Measurements from ENCODE around the gene AIFM1.

The AIFM1 gene

DNA sequence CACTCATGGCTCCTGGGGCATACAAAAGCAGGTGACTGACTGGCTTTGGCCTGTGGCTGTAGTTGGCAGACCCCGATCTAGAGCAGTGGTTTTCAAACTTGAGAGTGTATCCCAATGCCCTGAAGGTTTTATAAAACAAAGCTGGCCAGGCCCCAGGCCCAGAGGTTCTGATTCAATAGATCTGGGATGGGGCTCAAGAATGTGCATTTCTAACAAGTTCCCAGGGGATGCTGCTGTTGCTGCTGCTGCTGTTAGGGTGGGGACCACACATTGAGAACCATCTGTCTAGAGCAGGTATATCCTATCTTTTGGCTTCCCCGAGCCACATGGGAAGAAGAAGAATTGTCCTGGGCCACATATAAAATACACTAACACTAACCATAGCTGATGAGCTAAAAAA is 7.3 kb downstream of the AIFM1 start:
- H3K27me3 ChIP-seq (ENCODE audit: control insufficient read depth, insufficient read depth, low read length): no peaks in the 10 kb centered on the region
- H2AFZ ChIP-seq: no peak overlapping the region
- H3K9ac ChIP-seq: no peak overlapping the region
- TF ChIP-seq, protein P1, sequence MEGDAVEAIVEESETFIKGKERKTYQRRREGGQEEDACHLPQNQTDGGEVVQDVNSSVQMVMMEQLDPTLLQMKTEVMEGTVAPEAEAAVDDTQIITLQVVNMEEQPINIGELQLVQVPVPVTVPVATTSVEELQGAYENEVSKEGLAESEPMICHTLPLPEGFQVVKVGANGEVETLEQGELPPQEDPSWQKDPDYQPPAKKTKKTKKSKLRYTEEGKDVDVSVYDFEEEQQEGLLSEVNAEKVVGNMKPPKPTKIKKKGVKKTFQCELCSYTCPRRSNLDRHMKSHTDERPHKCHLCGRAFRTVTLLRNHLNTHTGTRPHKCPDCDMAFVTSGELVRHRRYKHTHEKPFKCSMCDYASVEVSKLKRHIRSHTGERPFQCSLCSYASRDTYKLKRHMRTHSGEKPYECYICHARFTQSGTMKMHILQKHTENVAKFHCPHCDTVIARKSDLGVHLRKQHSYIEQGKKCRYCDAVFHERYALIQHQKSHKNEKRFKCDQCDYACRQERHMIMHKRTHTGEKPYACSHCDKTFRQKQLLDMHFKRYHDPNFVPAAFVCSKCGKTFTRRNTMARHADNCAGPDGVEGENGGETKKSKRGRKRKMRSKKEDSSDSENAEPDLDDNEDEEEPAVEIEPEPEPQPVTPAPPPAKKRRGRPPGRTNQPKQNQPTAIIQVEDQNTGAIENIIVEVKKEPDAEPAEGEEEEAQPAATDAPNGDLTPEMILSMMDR (IDR thresholded peaks at IDR 0.05): no peak
- H3K27ac ChIP-seq: no peak overlapping the region
- no peaks in the 10 kb centered on the region for H3K9me3 ChIP-seq (ENCODE audit: control insufficient read depth, low read length)
- H3K4me2 ChIP-seq (ENCODE audit: low read length): no peak overlapping the region
- no peak overlapping the region for H3K4me3 ChIP-seq (ENCODE audit: low read depth, low read length)
- H3K36me3 ChIP-seq (ENCODE audit: control insufficient read depth, insufficient read depth, low read length): no peaks in the 10 kb centered on the region
- H3K4me1 ChIP-seq: peaks cover 2% of the 10 kb centered on the region
- H3K79me2 ChIP-seq: peaks cover 3% of the 10 kb centered on the region

DNA sequence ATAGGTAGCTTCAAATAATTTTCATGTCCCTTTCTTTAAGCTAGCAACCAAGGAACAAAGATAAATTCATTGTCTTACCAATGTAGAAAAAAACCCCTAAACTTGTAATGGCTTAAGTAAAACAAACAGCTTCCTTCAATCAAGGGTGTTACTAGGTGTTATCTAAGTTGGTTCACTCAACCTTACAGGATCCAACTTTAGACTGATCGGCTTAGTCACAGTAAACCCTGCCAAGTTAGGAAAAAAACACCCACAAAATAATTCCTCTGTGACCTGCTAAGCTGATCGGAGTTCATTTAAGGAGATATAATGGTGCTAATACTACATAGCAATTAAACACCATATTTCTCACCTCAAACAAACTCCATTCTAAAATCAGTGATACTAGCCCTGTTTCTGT is 10.1 kb downstream of the AIFM1 start:
- no peaks in the 10 kb centered on the region for H3K9me3 ChIP-seq (ENCODE audit: control insufficient read depth, low read length)
- H3K4me1 ChIP-seq: no peaks in the 10 kb centered on the region
- H3K79me2 ChIP-seq: peaks cover 3% of the 10 kb centered on the region
- no peak overlapping the region for H3K4me3 ChIP-seq (ENCODE audit: low read depth, low read length)
- no peaks in the 10 kb centered on the region for H3K27me3 ChIP-seq (ENCODE audit: control insufficient read depth, insufficient read depth, low read length)
- no peak overlapping the region for H3K9ac ChIP-seq
- no peak overlapping the region for H2AFZ ChIP-seq
- H3K36me3 ChIP-seq (ENCODE audit: control insufficient read depth, insufficient read depth, low read length): no peaks in the 10 kb centered on the region
- no peak overlapping the region for H3K27ac ChIP-seq
- H3K4me2 ChIP-seq (ENCODE audit: low read length): no peak overlapping the region
- TF ChIP-seq, protein P1 (IDR thresholded peaks at IDR 0.05): no peak

DNA sequence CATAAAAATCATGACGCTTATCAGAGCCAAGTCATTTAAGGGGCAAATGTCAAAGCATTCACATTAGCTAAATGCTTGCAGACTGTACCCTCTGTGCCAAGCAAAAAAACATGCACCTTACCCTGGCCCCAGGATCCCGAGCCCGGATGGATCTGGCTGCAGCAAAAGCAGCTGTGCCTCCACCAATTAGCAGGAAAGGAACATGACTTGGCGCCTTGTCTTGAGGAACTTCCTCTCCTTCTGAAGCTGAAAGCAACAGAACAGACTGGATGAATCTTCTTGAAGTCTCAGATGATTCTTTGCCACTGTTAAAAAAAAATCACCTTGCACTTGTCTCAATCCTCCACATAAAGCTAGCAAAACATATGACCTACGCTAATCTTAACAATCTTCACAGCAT is 18.0 kb downstream of the AIFM1 start:
- Histone ChIP-seq H3K4me3 (ENCODE audit: low read depth, low read length) (no peak overlapping the region), H2AFZ (no peak overlapping the region), H3K36me3 (ENCODE audit: control insufficient read depth, insufficient read depth, low read length) (no peaks in the 10 kb centered on the region), H3K4me1 (no peaks in the 10 kb centered on the region), H3K9ac (no peak overlapping the region), H3K27ac (no peak overlapping the region), H3K79me2 (no peaks in the 10 kb centered on the region), H3K4me2 (ENCODE audit: low read length) (no peak overlapping the region), H3K27me3 (ENCODE audit: control insufficient read depth, insufficient read depth, low read length) (no peaks in the 10 kb centered on the region), H3K9me3 (ENCODE audit: control insufficient read depth, low read length) (no peaks in the 10 kb centered on the region)
- TF ChIP-seq, protein P1 (IDR thresholded peaks at IDR 0.05): no peak

DNA sequence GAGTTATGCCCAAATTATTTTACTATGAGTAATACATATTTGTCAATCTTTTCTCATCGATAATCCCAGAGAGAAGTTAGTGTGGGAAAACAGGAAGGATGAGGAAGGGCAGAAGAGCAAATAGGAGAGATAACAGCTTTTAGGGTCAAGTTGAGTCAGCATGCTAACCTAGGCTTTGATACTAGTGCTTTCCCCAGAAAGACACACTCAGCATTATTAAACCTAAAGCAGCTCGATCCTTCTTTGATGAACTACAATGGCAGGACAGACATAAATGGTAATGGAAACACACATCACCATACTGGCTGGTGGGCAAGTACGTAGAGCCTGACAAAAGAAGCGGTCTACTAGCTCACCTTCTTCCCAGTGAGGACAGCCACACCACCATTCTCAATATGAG is 20.5 kb downstream of the AIFM1 start:
- Histone ChIP-seq H3K4me2 (ENCODE audit: low read length) (no peak overlapping the region), H3K9ac (no peak overlapping the region), H3K36me3 (ENCODE audit: control insufficient read depth, insufficient read depth, low read length) (no peaks in the 10 kb centered on the region), H3K79me2 (no peaks in the 10 kb centered on the region), H3K27me3 (ENCODE audit: control insufficient read depth, insufficient read depth, low read length) (no peaks in the 10 kb centered on the region), H3K4me3 (ENCODE audit: low read depth, low read length) (no peak overlapping the region), H3K27ac (no peak overlapping the region), H3K9me3 (ENCODE audit: control insufficient read depth, low read length) (no peaks in the 10 kb centered on the region), H2AFZ (no peak overlapping the region), H3K4me1 (no peaks in the 10 kb centered on the region)
- TF ChIP-seq, protein P1 (IDR thresholded peaks at IDR 0.05): no peak

DNA sequence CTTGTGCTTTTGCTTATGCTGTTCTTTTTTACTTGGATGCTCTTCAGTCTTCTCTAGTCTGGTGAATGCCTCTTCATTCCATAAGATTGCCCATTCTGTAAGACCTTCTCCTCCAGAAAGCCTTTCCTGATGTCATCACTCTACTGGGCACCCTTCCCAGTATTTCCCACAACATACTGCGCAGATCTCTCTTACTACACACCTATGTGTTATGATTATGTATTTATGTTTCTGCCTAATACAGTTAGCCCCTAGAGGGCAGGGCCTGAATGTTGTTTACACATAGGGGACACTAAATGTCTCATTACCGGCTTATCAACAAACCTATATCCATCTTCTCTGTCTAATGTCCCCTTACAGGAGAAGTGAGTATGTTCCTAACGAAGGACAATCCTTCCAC is 21.1 kb downstream of the AIFM1 start:
- no peaks in the 10 kb centered on the region for H3K36me3 ChIP-seq (ENCODE audit: control insufficient read depth, insufficient read depth, low read length)
- H3K79me2 ChIP-seq: no peaks in the 10 kb centered on the region

More for the DNA sequence above, 21.1 kb downstream of the AIFM1 start:
- no peaks in the 10 kb centered on the region for H3K4me1 ChIP-seq
- H2AFZ ChIP-seq: no peak overlapping the region
- no peaks in the 10 kb centered on the region for H3K27me3 ChIP-seq (ENCODE audit: control insufficient read depth, insufficient read depth, low read length)
- no peak overlapping the region for H3K9ac ChIP-seq
- no peaks in the 10 kb centered on the region for H3K9me3 ChIP-seq (ENCODE audit: control insufficient read depth, low read length)
- TF ChIP-seq, protein P1 (IDR thresholded peaks at IDR 0.05): no peak
- H3K27ac ChIP-seq: no peak overlapping the region
- no peak overlapping the region for H3K4me2 ChIP-seq (ENCODE audit: low read length)
- H3K4me3 ChIP-seq (ENCODE audit: low read depth, low read length): no peak overlapping the region
